ENCODE results near the gene KRTAP10-3.

- TF ChIP-seq EZH2 (IDR thresholded peaks at IDR 0.05; ENCODE audit: low read length, unreplicated experiment): no peak
- TF ChIP-seq, protein P1, sequence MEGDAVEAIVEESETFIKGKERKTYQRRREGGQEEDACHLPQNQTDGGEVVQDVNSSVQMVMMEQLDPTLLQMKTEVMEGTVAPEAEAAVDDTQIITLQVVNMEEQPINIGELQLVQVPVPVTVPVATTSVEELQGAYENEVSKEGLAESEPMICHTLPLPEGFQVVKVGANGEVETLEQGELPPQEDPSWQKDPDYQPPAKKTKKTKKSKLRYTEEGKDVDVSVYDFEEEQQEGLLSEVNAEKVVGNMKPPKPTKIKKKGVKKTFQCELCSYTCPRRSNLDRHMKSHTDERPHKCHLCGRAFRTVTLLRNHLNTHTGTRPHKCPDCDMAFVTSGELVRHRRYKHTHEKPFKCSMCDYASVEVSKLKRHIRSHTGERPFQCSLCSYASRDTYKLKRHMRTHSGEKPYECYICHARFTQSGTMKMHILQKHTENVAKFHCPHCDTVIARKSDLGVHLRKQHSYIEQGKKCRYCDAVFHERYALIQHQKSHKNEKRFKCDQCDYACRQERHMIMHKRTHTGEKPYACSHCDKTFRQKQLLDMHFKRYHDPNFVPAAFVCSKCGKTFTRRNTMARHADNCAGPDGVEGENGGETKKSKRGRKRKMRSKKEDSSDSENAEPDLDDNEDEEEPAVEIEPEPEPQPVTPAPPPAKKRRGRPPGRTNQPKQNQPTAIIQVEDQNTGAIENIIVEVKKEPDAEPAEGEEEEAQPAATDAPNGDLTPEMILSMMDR (conservative IDR thresholded peaks at IDR 0.05; ENCODE audit: low read depth, low read length): no peak
These were observed 11.4 kb upstream of the KRTAP10-3 start for GRCh38 chr21:44569861-44570517.

All from PC-3 (cell line).